Esophagus squamous epithelium (tissue), 5 donors: ENCODE measurements around the gene ASIC2. TPM values are rescaled to one million over a fixed set of nuclear protein-coding genes. Genes with fewer than 3 reads are reported as not detected.

Source experiments
- DNase-seq: peaks from one replicate; lab custom pipeline; 2025; lab: John Stamatoyannopoulos, UW
- H3K27ac ChIP-seq, 4 donors: fragments of 200-600 bp; sonication (generic); one replicate each; pipeline ENCODE4 v1.5.1; 2016 to 2019; ENCODE audit warnings: mild to moderate bottlenecking in 1 of 4
- H3K27me3 ChIP-seq, 4 donors: fragments of 200-600 bp; sonication (generic); 1 replicate in 3 of 4; 2 replicates in 1 of 4; pipeline versions ENCODE4 v1.5.1 to v1.6.0; 2017 to 2021; ENCODE audit warnings: antibody characterized with exemption in 1 of 4
- H3K36me3 ChIP-seq, 3 donors: fragments of 200-600 bp; sonication (generic); one replicate each; pipeline ENCODE4 v1.5.1; 2016 to 2019
- H3K4me1 ChIP-seq, 3 donors: fragments of 200-600 bp; sonication (generic); one replicate each; pipeline ENCODE4 v1.5.1; 2017 to 2019
- H3K4me3 ChIP-seq, 4 donors: fragments of 200-600 bp; sonication (generic); 1 replicate in 3 of 4; 2 replicates in 1 of 4; pipeline ENCODE4 v1.5.1; 2016 to 2019; ENCODE audit warnings: mild to moderate bottlenecking in 2 of 4, moderate library complexity in 1 of 4
- H3K9me3 ChIP-seq, 3 donors: fragments of 200-600 bp; sonication (generic); one replicate each; pipeline ENCODE4 v1.5.1; 2016 to 2019
- CTCF ChIP-seq, 6 experiments: fragments of 450-650 bp in 4 of 6; fragments of 200-600 bp in 2 of 6; sonication (generic) in 2 of 6; IDR thresholded peaks; one replicate each; pipeline ENCODE4 v1.5.1; 2016 to 2019; ENCODE audit warnings: antibody characterized with exemption in 6 of 6, mild to moderate bottlenecking in 4 of 6, moderate library complexity in 4 of 6
- POLR2A ChIP-seq, 4 donors: fragments of 450-650 bp; IDR thresholded peaks; one replicate each; pipeline ENCODE4 v1.6.1; 2017; ENCODE audit warnings: antibody characterized with exemption in 4 of 4, mild to moderate bottlenecking in 4 of 4, moderate library complexity in 3 of 4
- WGBS, 2 donors: methylation state at CpG; one replicate each; pipeline ENCODE4 v1.1.5; 2018; 5-methylcytosine and 5-hydroxymethylcytosine counted together
- intact Hi-C: fragments of 100-400 bp; cut with DNase I; formaldehyde crosslinking; loops from one replicate; pipeline ENCODE4 v1.15.0; 2022
- total RNA-seq, 4 donors: library from RNA; depleted of rRNA; stranded (reverse); fragments of >200 nt; gene quantifications; one replicate each; pipeline ENCODE4 v1.1.0, GENCODE V29; 2016
- donor health status: DM: yes; HTN: yes; CAD: no.

The ASIC2 gene
- total RNA-seq, 4 donors from 2014 or later: 0.29 TPM; not detected in 3

GRCh38 chr17:33164169-33164881 lies 128.8 kb downstream of the ASIC2 start:
- Histone ChIP-seq H3K27ac (no peak overlapping the region), H3K36me3 (no peaks in the 10 kb centered on the region), H3K4me1 (peaks cover 0 to 12% (median 0%) of the 10 kb centered on the region in 3 donors), H3K27me3 (peaks cover 0 to 69% (median 0%) of the 10 kb centered on the region in 4 donors), H3K9me3 (no peaks in the 10 kb centered on the region), H3K4me3 (no peak overlapping the region)
- TF ChIP-seq CTCF (IDR thresholded peaks at IDR 0.05) (no peak), POLR2A (IDR thresholded peaks at IDR 0.05) (no peak)
- 22 to 31% methylated on average over 3 to 5 of the region's 8 CpGs for WGBS, 2 donors
- no peak for DNase-seq
- intact Hi-C loops: no loop called here

- Histone ChIP-seq H3K27me3 (peaks cover 0 to 69% (median 0%) of the 10 kb centered on the region in 4 donors), H3K9me3 (no peaks in the 10 kb centered on the region), H3K4me1 (peaks cover 0 to 12% (median 0%) of the 10 kb centered on the region in 3 donors), H3K36me3 (no peaks in the 10 kb centered on the region), H3K4me3 (no peak overlapping the region), H3K27ac (no peak overlapping the region)
- intact Hi-C loops: no loop called here
- no peak for DNase-seq
- TF ChIP-seq CTCF (IDR thresholded peaks at IDR 0.05): no peak
- no peak for TF ChIP-seq POLR2A (IDR thresholded peaks at IDR 0.05)
- 66 to 73% methylated on average over 10 of the region's 10 CpGs for WGBS, 2 donors
Measured at GRCh38 chr17:33163533-33164168, 129.4 kb downstream of the ASIC2 start.

GRCh38 chr17:33154869-33155455 lies 138.1 kb downstream of the ASIC2 start:
- Histone ChIP-seq H3K27ac (no peak overlapping the region), H3K4me1 (no peaks in the 10 kb centered on the region), H3K27me3 (peaks cover 0 to 46% (median 0%) of the 10 kb centered on the region in 4 donors), H3K36me3 (no peaks in the 10 kb centered on the region), H3K4me3 (no peak overlapping the region), H3K9me3 (no peaks in the 10 kb centered on the region)
- WGBS, 2 donors: 78 to 93% methylated on average over 9 to 19 of the region's 19 CpGs
- no peak for TF ChIP-seq POLR2A (IDR thresholded peaks at IDR 0.05)
- TF ChIP-seq CTCF (IDR thresholded peaks at IDR 0.05): no peak
- DNase-seq: no peak
- intact Hi-C loops: no loop called here

- Histone ChIP-seq H3K27me3 (peaks cover 0 to 27% (median 0%) of the 10 kb centered on the region in 4 donors), H3K4me3 (no peak overlapping the region), H3K9me3 (no peaks in the 10 kb centered on the region), H3K36me3 (no peaks in the 10 kb centered on the region), H3K4me1 (no peaks in the 10 kb centered on the region), H3K27ac (no peak overlapping the region)
- intact Hi-C loops: no loop called here
- TF ChIP-seq CTCF (IDR thresholded peaks at IDR 0.05) (no peak), POLR2A (IDR thresholded peaks at IDR 0.05) (no peak)
- no peak for DNase-seq
- WGBS, 2 donors: 52 to 67% methylated on average over 7 of the region's 7 CpGs
Measured at GRCh38 chr17:33152783-33153182, 140.3 kb downstream of the ASIC2 start.

GRCh38 chr17:33151565-33151964 lies 141.5 kb downstream of the ASIC2 start:
- Histone ChIP-seq H3K36me3 (no peaks in the 10 kb centered on the region), H3K9me3 (no peaks in the 10 kb centered on the region), H3K27me3 (peaks cover 0 to 16% (median 0%) of the 10 kb centered on the region in 4 donors), H3K4me1 (no peaks in the 10 kb centered on the region), H3K4me3 (no peak overlapping the region), H3K27ac (no peak overlapping the region)
- 82 to 84% methylated on average over 5 of the region's 5 CpGs for WGBS, 2 donors
- no peak for TF ChIP-seq CTCF (IDR thresholded peaks at IDR 0.05)
- no peak for TF ChIP-seq POLR2A (IDR thresholded peaks at IDR 0.05)
- intact Hi-C loops: no loop called here
- no peak for DNase-seq
